ENCODE results near the gene NLGN4X.

DNA sequence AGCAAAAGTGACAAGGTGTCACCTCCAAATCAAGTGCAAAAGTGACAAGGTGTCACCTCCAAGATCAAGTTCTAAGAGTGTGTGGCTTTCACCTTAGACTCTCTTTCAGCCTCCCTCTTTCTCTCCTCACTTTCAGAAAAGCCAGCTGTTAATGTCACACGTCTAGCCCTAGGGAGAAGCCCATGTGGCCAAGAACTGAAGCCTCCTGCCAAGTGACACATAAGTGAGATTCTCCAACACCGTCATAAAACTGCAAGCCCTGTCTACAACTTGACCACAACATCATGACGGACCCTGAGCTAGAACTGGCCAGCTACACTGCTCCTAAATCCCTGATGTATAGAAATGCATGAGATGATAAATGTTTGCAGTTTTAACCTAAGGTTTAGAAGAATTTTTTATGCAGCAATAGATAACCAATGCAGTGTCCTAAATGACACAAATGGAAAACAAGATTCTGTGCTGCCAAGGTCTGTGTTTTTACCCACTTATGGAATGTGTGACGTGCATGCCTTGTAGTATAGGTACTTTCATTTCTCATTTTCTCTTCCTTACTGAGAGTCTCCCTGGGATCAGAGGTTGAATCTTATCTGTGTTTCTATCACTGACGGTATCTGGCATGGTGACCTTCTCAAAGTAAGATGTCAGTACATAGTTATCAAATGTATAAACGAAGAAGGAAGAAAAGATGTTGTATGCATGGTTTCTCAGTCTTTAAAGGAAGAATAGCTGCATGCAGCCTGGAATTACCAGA, 25.0 kb downstream of the NLGN4X start:
- TF ChIP-seq, protein P1, sequence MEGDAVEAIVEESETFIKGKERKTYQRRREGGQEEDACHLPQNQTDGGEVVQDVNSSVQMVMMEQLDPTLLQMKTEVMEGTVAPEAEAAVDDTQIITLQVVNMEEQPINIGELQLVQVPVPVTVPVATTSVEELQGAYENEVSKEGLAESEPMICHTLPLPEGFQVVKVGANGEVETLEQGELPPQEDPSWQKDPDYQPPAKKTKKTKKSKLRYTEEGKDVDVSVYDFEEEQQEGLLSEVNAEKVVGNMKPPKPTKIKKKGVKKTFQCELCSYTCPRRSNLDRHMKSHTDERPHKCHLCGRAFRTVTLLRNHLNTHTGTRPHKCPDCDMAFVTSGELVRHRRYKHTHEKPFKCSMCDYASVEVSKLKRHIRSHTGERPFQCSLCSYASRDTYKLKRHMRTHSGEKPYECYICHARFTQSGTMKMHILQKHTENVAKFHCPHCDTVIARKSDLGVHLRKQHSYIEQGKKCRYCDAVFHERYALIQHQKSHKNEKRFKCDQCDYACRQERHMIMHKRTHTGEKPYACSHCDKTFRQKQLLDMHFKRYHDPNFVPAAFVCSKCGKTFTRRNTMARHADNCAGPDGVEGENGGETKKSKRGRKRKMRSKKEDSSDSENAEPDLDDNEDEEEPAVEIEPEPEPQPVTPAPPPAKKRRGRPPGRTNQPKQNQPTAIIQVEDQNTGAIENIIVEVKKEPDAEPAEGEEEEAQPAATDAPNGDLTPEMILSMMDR (conservative IDR thresholded peaks at IDR 0.05; ENCODE audit: low read depth, low read length), result no peak
- no peak for TF ChIP-seq EZH2 (IDR thresholded peaks at IDR 0.05; ENCODE audit: borderline replicate concordance, low read depth, low read length, poor library complexity, severe bottlenecking)
